H1 (cell line): ENCODE measurements around the gene ACTBL2. TPM values are rescaled to one million over a fixed set of nuclear protein-coding genes. Genes with fewer than 3 reads are reported as not detected.

ENCODE experiments used
- CTCF ChIA-PET: fragments of 300-600 bp; sonication (Branson Sonifier 250); formaldehyde crosslinking; loops from one replicate; lab custom pipeline; 2021; ENCODE audit not compliant: partially characterized antibody; lab: Charles Lee
- POLR2A ChIA-PET: fragments of 300-600 bp; sonication (Branson Sonifier 250); formaldehyde crosslinking; loops from one replicate; lab custom pipeline; 2021; ENCODE audit warnings: inconsistent platforms; ENCODE audit not compliant: partially characterized antibody; lab: Charles Lee
- DNase-seq, 2 experiments: peaks; one replicate each; pipeline versions ENCODE4 v3.0.0 to v3.0.0-alpha.2; 2010 to 2022; ENCODE audit warnings: low spot score in 2 of 2, low read depth in 1 of 2, mixed read lengths in 1 of 2
- FAIRE-seq: peaks from 2 replicates; lab custom pipeline; 2011; peaks lifted over from hg19 to GRCh38; lab: Jason Lieb, UNC
- H2AFZ ChIP-seq: 2 replicates; pipeline ENCODE4 v1.8.1; 2012; ENCODE audit warnings: low read length, inconsistent platforms
- H2AK5ac ChIP-seq: 2 replicates; pipeline ENCODE4 v1.6.1; 2013; ENCODE audit warnings: low read depth, low read length
- H2BK120ac ChIP-seq: replicated peaks from 2 replicates; pipeline ENCODE3; 2013; ENCODE audit warnings: low read depth, low read length, inconsistent platforms
- H2BK12ac ChIP-seq: 2 replicates; pipeline ENCODE4 v1.6.1; 2013; ENCODE audit warnings: low read depth, low read length
- H2BK15ac ChIP-seq: 2 replicates; pipeline ENCODE4 v1.6.1; 2013; ENCODE audit warnings: low read length
- H2BK20ac ChIP-seq: 2 replicates; pipeline ENCODE4 v1.6.1; 2013; ENCODE audit warnings: low read length
- H2BK5ac ChIP-seq: 2 replicates; pipeline ENCODE4 v1.6.1; 2013; ENCODE audit warnings: low read depth, low read length
- H3K14ac ChIP-seq: 2 replicates; pipeline ENCODE4 v1.6.1; 2013; ENCODE audit warnings: inconsistent platforms; ENCODE audit not compliant: insufficient read length
- H3K18ac ChIP-seq: 2 replicates; pipeline ENCODE4 v1.6.1; 2013; ENCODE audit warnings: low read length; ENCODE audit errors: extremely low read depth
- H3K23ac ChIP-seq: 2 replicates; pipeline ENCODE4 v1.6.1; 2013; ENCODE audit warnings: inconsistent platforms; ENCODE audit not compliant: insufficient read length
- H3K23me2 ChIP-seq: 2 replicates; pipeline ENCODE4 v1.6.1; 2013; ENCODE audit warnings: low read depth, low read length
- H3K27ac ChIP-seq: 2 replicates; pipeline ENCODE4 v1.6.1; 2011; ENCODE audit warnings: low read depth, low read length, inconsistent platforms
- H3K27me3 ChIP-seq, 4 experiments: replicated peaks in 1 of 4; 1 replicate in 1 of 4; 2 replicates in 3 of 4; pipeline versions ENCODE4 v1.6.1 to v1.8.1; 2011 to 2013; ENCODE audit warnings: low read length in 3 of 4, mild to moderate bottlenecking in 3 of 4, inconsistent platforms in 2 of 4, mixed read lengths in 2 of 4, moderate library complexity in 1 of 4; ENCODE audit not compliant: control insufficient read depth in 3 of 4, insufficient read depth in 3 of 4; ENCODE audit errors: extremely low read depth in 1 of 4
- H3K36me3 ChIP-seq, 4 experiments: 2 replicates each; pipeline versions ENCODE4 v1.6.1 to v1.8.1; 2011 to 2013; ENCODE audit warnings: mild to moderate bottlenecking in 4 of 4, low read length in 3 of 4, moderate library complexity in 2 of 4, control low read depth in 1 of 4, inconsistent platforms in 1 of 4; ENCODE audit not compliant: insufficient read depth in 4 of 4, control insufficient read depth in 2 of 4
- H3K4ac ChIP-seq: replicated peaks from 2 replicates; pipeline ENCODE3; 2013; ENCODE audit warnings: low read length, low read depth, mixed read lengths, inconsistent platforms; ENCODE audit not compliant: insufficient read length
- H3K4me1 ChIP-seq, 4 experiments: replicated peaks in 1 of 4; 1 replicate in 1 of 4; 2 replicates in 3 of 4; pipeline versions ENCODE4 v1.6.1 to v1.8.1; 2011 to 2013; ENCODE audit warnings: low read length in 3 of 4, inconsistent platforms in 2 of 4, mixed read lengths in 1 of 4; ENCODE audit not compliant: insufficient read depth in 4 of 4, control insufficient read depth in 3 of 4
- H3K4me2 ChIP-seq, 2 experiments: 2 replicates each; pipeline versions ENCODE4 v1.6.1 to v1.8.1; 2011 to 2013; ENCODE audit warnings: low read depth in 2 of 2, low read length in 2 of 2, control low read depth in 1 of 2, inconsistent platforms in 1 of 2, mild to moderate bottlenecking in 1 of 2; ENCODE audit not compliant: insufficient read depth in 1 of 2
- H3K4me3 ChIP-seq, 4 experiments: fragments of 200-600, 300-600 bp in 1 of 4; sonication (generic), shearing (Covaris generic), sonication (Bioruptor Twin) in 1 of 4; 2 replicates each; pipeline versions ENCODE4 v1.5.1 to v1.8.1; 2011 to 2016; ENCODE audit warnings: low read length in 4 of 4, low read depth in 3 of 4, control low read depth in 2 of 4, inconsistent platforms in 2 of 4, mild to moderate bottlenecking in 2 of 4, mixed read lengths in 1 of 4, moderate library complexity in 1 of 4; ENCODE audit not compliant: insufficient read depth in 2 of 4; ENCODE audit errors: extremely low read depth in 1 of 4
- H3K56ac ChIP-seq: replicated peaks from 2 replicates; pipeline ENCODE3; 2013; ENCODE audit warnings: low read depth, mild to moderate bottlenecking, mixed read lengths, low read length, inconsistent platforms; ENCODE audit not compliant: insufficient read length
- H3K79me1 ChIP-seq: 2 replicates; pipeline ENCODE4 v1.6.1; 2013; ENCODE audit warnings: low read depth, low read length, control low read depth
- H3K79me2 ChIP-seq, 2 experiments: 2 replicates each; pipeline versions ENCODE4 v1.6.1 to v1.8.1; 2012 to 2013; ENCODE audit warnings: low read length in 2 of 2, mild to moderate bottlenecking in 2 of 2, inconsistent platforms in 1 of 2; ENCODE audit not compliant: insufficient read depth in 2 of 2, control insufficient read depth in 1 of 2
- H3K9ac ChIP-seq, 4 experiments: replicated peaks in 1 of 4; 1 replicate in 1 of 4; 2 replicates in 3 of 4; pipeline versions ENCODE4 v1.6.1 to v1.8.1; 2011 to 2013; ENCODE audit warnings: low read depth in 3 of 4, low read length in 3 of 4, control low read depth in 2 of 4, mild to moderate bottlenecking in 2 of 4, moderate library complexity in 2 of 4, inconsistent platforms in 1 of 4; ENCODE audit errors: extremely low read depth in 1 of 4
- H3K9me3 ChIP-seq, 2 experiments: 2 replicates each; pipeline versions ENCODE4 v1.6.1 to v1.8.1; 2012 to 2013; ENCODE audit warnings: mild to moderate bottlenecking in 2 of 2, moderate library complexity in 2 of 2, control low read depth in 1 of 2, inconsistent platforms in 1 of 2, low read depth in 1 of 2, low read length in 1 of 2, mixed read lengths in 1 of 2; ENCODE audit not compliant: insufficient read depth in 2 of 2
- H4K20me1 ChIP-seq, 2 experiments: replicated peaks in 1 of 2; 2 replicates each; pipeline versions ENCODE3 to v1.8.1; 2011 to 2013; ENCODE audit warnings: inconsistent platforms in 2 of 2, low read length in 2 of 2, mild to moderate bottlenecking in 1 of 2; ENCODE audit not compliant: insufficient read depth in 2 of 2, control insufficient read depth in 1 of 2
- H4K5ac ChIP-seq: 2 replicates; pipeline ENCODE4 v1.6.1; 2013; ENCODE audit warnings: low read length, low read depth, mixed read lengths, inconsistent platforms; ENCODE audit not compliant: insufficient read length
- H4K8ac ChIP-seq: 2 replicates; pipeline ENCODE4 v1.8.0; 2013; ENCODE audit warnings: mild to moderate bottlenecking, moderate library complexity, low read length, inconsistent platforms; ENCODE audit not compliant: insufficient read depth; ENCODE audit errors: extremely low read depth
- H4K91ac ChIP-seq: replicated peaks from 2 replicates; pipeline ENCODE3; 2013; ENCODE audit warnings: low read length, mixed read lengths, inconsistent platforms; ENCODE audit not compliant: insufficient read length
- BACH1 ChIP-seq: IDR thresholded peaks from 2 replicates; pipeline ENCODE4 v1.6.1; 2012; ENCODE audit warnings: low read length, improper control_type of control experiment
- BCL11A ChIP-seq, 2 experiments: IDR thresholded peaks; one replicate each; pipeline ENCODE4 v1.6.1; 2011; ENCODE audit warnings: low read depth in 2 of 2, low read length in 2 of 2, mild to moderate bottlenecking in 2 of 2
- BRCA1 ChIP-seq: IDR thresholded peaks from 2 replicates; pipeline ENCODE4 v1.6.1; 2012; ENCODE audit warnings: low read depth, low read length, improper control_type of control experiment
- CTBP2 ChIP-seq: IDR thresholded peaks from 2 replicates; pipeline ENCODE4 v1.7.0; 2011; ENCODE audit warnings: borderline replicate concordance, mild to moderate bottlenecking, moderate library complexity, mixed read lengths, low read length; ENCODE audit not compliant: insufficient read depth, insufficient read length
- E2F6 ChIP-seq: IDR thresholded peaks from 2 replicates; pipeline ENCODE4 v1.6.1; 2012; ENCODE audit warnings: inconsistent platforms
- EZH2 ChIP-seq: fragments of 200-600 bp; sonication (generic); IDR thresholded peaks from 2 replicates; pipeline ENCODE4 v1.7.1; 2012; ENCODE audit warnings: low read depth, mild to moderate bottlenecking, moderate library complexity, low read length, inconsistent platforms; ENCODE audit not compliant: severe bottlenecking
- POU5F1 ChIP-seq: IDR thresholded peaks from 2 replicates; pipeline ENCODE4 v1.6.1; 2011; ENCODE audit warnings: low read depth, mild to moderate bottlenecking, low read length, moderate library complexity
- RBBP5 ChIP-seq: IDR thresholded peaks from 2 replicates; pipeline ENCODE4 v1.7.1; 2012; ENCODE audit warnings: low read depth, mild to moderate bottlenecking, inconsistent platforms, low read length, moderate library complexity, borderline replicate concordance
- RFX5 ChIP-seq: IDR thresholded peaks from 2 replicates; pipeline ENCODE4 v1.6.1; 2011; ENCODE audit warnings: low read depth, low read length, improper control_type of control experiment, borderline replicate concordance
- RXRA ChIP-seq: IDR thresholded peaks from 2 replicates; pipeline ENCODE4 v1.6.1; 2011; ENCODE audit warnings: low read depth, mild to moderate bottlenecking, low read length, moderate library complexity; ENCODE audit not compliant: insufficient read depth
- SP1 ChIP-seq: IDR thresholded peaks from 2 replicates; pipeline ENCODE4 v1.6.1; 2011; ENCODE audit warnings: low read depth, low read length
- TAF7 ChIP-seq: optimal IDR thresholded peaks from 2 replicates; pipeline ENCODE3; 2011; ENCODE audit warnings: low read depth, mild to moderate bottlenecking, inconsistent platforms, low read length, moderate library complexity, borderline replicate concordance
- TCF12 ChIP-seq: IDR thresholded peaks from 2 replicates; pipeline ENCODE4 v1.6.1; 2011; ENCODE audit warnings: low read depth, mild to moderate bottlenecking, low read length
- TEAD4 ChIP-seq: IDR thresholded peaks from 2 replicates; pipeline ENCODE4 v1.6.1; 2012; ENCODE audit warnings: low read depth, low read length, inconsistent platforms, mixed read lengths
- WGBS, 2 experiments: shearing (Covaris generic) in 1 of 2; methylation state at CpG; one replicate each; pipeline versions ENCODE4 v1.1.6 to v1.1.7; 2013 to 2015; ENCODE audit warnings: low lambda C conversion rate in 2 of 2, mixed read lengths in 2 of 2, inconsistent platforms in 1 of 2, low coverage in 1 of 2, missing lambda C conversion rate in 1 of 2; ENCODE audit not compliant: insufficient replicate concordance in 2 of 2, insufficient coverage in 1 of 2, insufficient read length in 1 of 2; ENCODE audit errors: extremely low coverage in 1 of 2, missing lambda C conversion rate in 1 of 2; 5-methylcytosine and 5-hydroxymethylcytosine counted together
- polyA plus RNA-seq, 7 experiments: library from polyadenylated mRNA; depleted of rRNA in 3 of 7; stranded (reverse) in 5 of 7; unstranded in 2 of 7; fragments of >200 nt in 5 of 7; fragments of 200-250 nt in 2 of 7; gene quantifications; 1 replicate in 5 of 7; 2 replicates in 1 of 7; 4 replicates in 1 of 7; pipeline versions ENCODE4 v1.2.1 to v1.2.3, GENCODE V29; 2011 to 2013; ENCODE audit warnings: missing spikeins in 2 of 7, mixed read lengths in 2 of 7
- total RNA-seq: library from RNA; stranded (reverse); fragmentation: NEBNext Ultra II Directional; extraction: Animal tissue kit (Norgen Biotek cat#: 25700); gene quantifications from 2 replicates; pipeline ENCODE4 v1.2.1, GENCODE V29; 2021

Gene ACTBL2
- total and polyA plus RNA-seq, 2 of the 8 experiments (the other 6 are each of a cell fraction or from before 2014, with no cell fraction given) = not detected

- Histone ChIP-seq H3K79me2 (no peaks in the 10 kb centered on the region), H3K4ac (no peak overlapping the region), H3K79me1 (no peaks in the 10 kb centered on the region), H4K91ac (no peak overlapping the region), H3K4me2 (no peak overlapping the region), H3K36me3 (no peaks in the 10 kb centered on the region), H3K23me2 (no peaks in the 10 kb centered on the region), H3K9ac (no peak overlapping the region), H2BK5ac (no peak overlapping the region), H4K8ac (no peak overlapping the region), H3K9me3 (no peaks in the 10 kb centered on the region), H2BK15ac (no peak overlapping the region), H4K5ac (no peak overlapping the region), H4K20me1 (no peaks in the 10 kb centered on the region), H3K4me1 (no peaks in the 10 kb centered on the region), H3K27ac (no peak overlapping the region), H3K4me3 (no peak overlapping the region), H3K23ac (no peak overlapping the region), H3K27me3 (no peaks in the 10 kb centered on the region), H2AFZ (no peak overlapping the region), H3K14ac (no peak overlapping the region), H2BK120ac (no peak overlapping the region), H3K18ac (no peak overlapping the region), H2BK12ac (no peak overlapping the region), H2BK20ac (no peak overlapping the region), H3K56ac (no peak overlapping the region), H2AK5ac (no peak overlapping the region)
- FAIRE-seq (no peak), DNase-seq (no peak)
- WGBS, 2 experiments = 91% methylated on average over 4 of the region's 4 CpGs; no CpG with 5 or more reads in 1 of the 2 experiments
- ChIA-PET CTCF (interaction anchor here (0.6 to 2.2 kb wide), 7 partner anchors 10 to 293 kb away, joined by 3 to 8 read pairs (median 3); no protein-coding TSS in a partner anchor), POLR2A (no interaction called here)
- no peak for TF ChIP-seq CTBP2
- TF ChIP-seq RBBP5 = no peak
- no peak for TF ChIP-seq RXRA
- no peak for TF ChIP-seq TEAD4
- no peak for TF ChIP-seq SP1
- no peak for TF ChIP-seq POU5F1
- no peak for TF ChIP-seq TCF12
- no peak for TF ChIP-seq BRCA1
- no peak for TF ChIP-seq BCL11A (IDR thresholded peaks at IDR 0.05; ENCODE audit: low read depth in 2 of 2, low read length in 2 of 2)
- TF ChIP-seq RFX5 = no peak
- TF ChIP-seq EZH2 = no peak
- no peak for TF ChIP-seq TAF7
- no peak for TF ChIP-seq BACH1
- no peak for TF ChIP-seq E2F6
These were observed 3.5 kb upstream of the ACTBL2 start for GRCh38 chr5:57486027-57486602.
